Heart right ventricle (tissue), 16 donors: ENCODE results near the gene TSKS. TPM values are rescaled to one million over a fixed set of nuclear protein-coding genes. Genes with fewer than 3 reads are reported as not detected.

Source experiments
- ATAC-seq, 8 donors: fragments of 200-7000 bp; cut with Tn5 transposase; one replicate each; pipeline ENCODE4 v1.9.1; 2020; ENCODE audit warnings: mild to moderate bottlenecking in 8 of 8, moderate library complexity in 8 of 8, moderate number of reproducible peaks in 1 of 8
- DNase-seq, 2 donors: peaks; one replicate each; pipeline ENCODE4 v3.0.0-alpha.2; 2020
- H3K27ac ChIP-seq, 10 donors: fragments of 200-600 bp; sonication (generic) in 2 of 10; one replicate each; pipeline versions ENCODE4 v1.5.0 to v1.8.0; 2020 to 2022; ENCODE audit warnings: mild to moderate bottlenecking in 3 of 10
- H3K27me3 ChIP-seq, 7 donors: fragments of 200-600 bp; one replicate each; pipeline ENCODE4 v1.8.0; 2021 to 2022; ENCODE audit warnings: mild to moderate bottlenecking in 2 of 7
- H3K36me3 ChIP-seq, 9 donors: fragments of 200-600 bp; sonication (generic) in 1 of 9; one replicate each; pipeline versions ENCODE4 v1.5.0 to v1.8.0; 2020 to 2022; ENCODE audit warnings: mild to moderate bottlenecking in 2 of 9
- H3K4me1 ChIP-seq, 9 donors: fragments of 200-600 bp; sonication (generic) in 1 of 9; one replicate each; pipeline versions ENCODE4 v1.5.0 to v1.8.0; 2020 to 2022; ENCODE audit warnings: mild to moderate bottlenecking in 4 of 9
- H3K4me3 ChIP-seq, 10 donors: fragments of 200-600 bp; sonication (generic) in 2 of 10; one replicate each; pipeline versions ENCODE4 v1.5.0 to v1.8.0; 2020 to 2022; ENCODE audit warnings: mild to moderate bottlenecking in 7 of 10, moderate library complexity in 2 of 10
- H3K9me3 ChIP-seq, 11 donors: fragments of 200-600 bp in 10 of 11; sonication (generic) in 2 of 11; one replicate each; pipeline versions ENCODE4 v1.5.0 to v1.8.0; 2013 to 2022; ENCODE audit warnings: mild to moderate bottlenecking in 2 of 11, control low read depth in 1 of 11, moderate library complexity in 1 of 11
- WGBS, 2 donors: extraction: QIAGEN DNeasy Blood & Tissue Kit; methylation state at CpG; one replicate each; pipeline ENCODE4 v1.1.7; 2013; ENCODE audit warnings: inconsistent platforms in 1 of 2; 5-methylcytosine and 5-hydroxymethylcytosine counted together
- intact Hi-C, 10 donors: fragments of 100-400 bp; cut with DNase I; formaldehyde crosslinking; loops; one replicate each; pipeline versions ENCODE4 v1.11.1 to v1.14.2; 2022
- polyA plus RNA-seq, 2 donors: library from polyadenylated mRNA; stranded (reverse); fragments of 200-250 nt; gene quantifications; one replicate each; pipeline ENCODE4 v1.2.3, GENCODE V29; 2013
- total RNA-seq, 10 donors: library from RNA; stranded (reverse); fragmentation: NEBNext Ultra II Directional in 3 of 10; extraction: Animal tissue kit (Norgen Biotek cat#: 25700) in 3 of 10; gene quantifications; one replicate each; pipeline versions ENCODE4 v1.2.1 to v1.2.4, GENCODE V29; 2021 to 2023
- TF ChIP-seq, protein P1 (sequence below), 9 donors: fragments of 200-600 bp; sonication (generic) in 2 of 9; IDR thresholded peaks; one replicate each; pipeline versions ENCODE4 v1.5.0 to v1.8.0; 2021 to 2022; ENCODE audit warnings: antibody characterized with exemption in 9 of 9, mild to moderate bottlenecking in 5 of 9, moderate library complexity in 1 of 9
- donor health status: Arrhythmogenic right ventricular cardiomyopathy.
- donor health status: ischemic (EF 13 %, LVEDD 7.1; RV severe dilation, severe dysfunction).
- donor health status: healthy with polysubstance abuse.
- donor health status: DM: no; HTN: yes; CAD: no.
- donor health status: DM: no; HTN: no; CAD: no.
- donor health status: ischemic (EF 25% LVEDD 6.9; RV normal size, moderate dysfunction).
- donor health status: ischemic (EF 25% LVEDD 5.7; RV mildly dilated, moderate dysfunction).
- donor health status: healthy.
- donor health status: DM: yes; HTN: yes; CAD: no.
- donor health status: Ischemic cardiomyopathy.
- donor health status: ischemic (EF 35%, LVEDD 5.7; RV mildly dilated, moderate dysfunction).
- donor health status: nonischemic (EF 11% LVEDD 7.7; RV severe dilation, severe dysfunction).
- donor health status: DM: yes; HTN: yes; CAD: no.
- donor health status: PGD.
- donor health status: ischemic (EF 29% LVEDD 5.4; RV normal size, mild dysfunction).
- donor health status: nonischemic (EF 23%, LVEDD 6.1; RV moderate dilation, normal function).

The TSKS gene
- total and polyA plus RNA-seq, 12 donors, result 0.15 to 3.4 (median 0.40) TPM; not detected in 2

DNA sequence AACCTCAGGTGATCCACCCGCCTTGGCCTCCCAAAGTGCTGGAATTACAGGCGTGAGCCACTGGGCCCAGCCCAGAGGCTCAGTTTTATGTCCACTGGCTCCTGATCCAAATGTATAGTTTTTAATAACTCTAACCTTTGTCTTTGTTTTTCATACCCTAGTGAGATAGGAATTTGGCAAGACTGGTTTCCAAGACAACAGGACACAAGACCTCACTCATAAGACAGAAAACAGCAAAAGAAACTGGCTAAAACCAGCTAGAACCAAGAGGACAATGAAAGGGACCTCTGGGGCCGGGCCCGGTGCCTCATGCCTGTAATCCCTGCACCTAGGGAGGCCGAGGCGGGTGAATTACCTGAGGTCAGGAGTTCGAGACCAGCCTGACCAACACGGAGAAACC lies 44.6 kb downstream of the TSKS start:
- Histone ChIP-seq H3K4me3 (no peak overlapping the region), H3K27ac (peak overlapping the region in 1 of 10 donors; percentile 80), H3K27me3 (no peaks in the 10 kb centered on the region), H3K36me3 (no peaks in the 10 kb centered on the region), H3K9me3 (no peaks in the 10 kb centered on the region), H3K4me1 (peaks cover 0 to 14% (median 5%) of the 10 kb centered on the region in 9 donors)
- WGBS, 2 donors, result 94 to 97% methylated on average over 8 of the region's 8 CpGs
- no peak for ATAC-seq
- no peak for DNase-seq
- intact Hi-C loops, result loop anchor here in 1 of 10 donors (5.0 kb wide), 1 partner anchor 49 kb away; the partner anchor contains the start of gene AP2A1
- TF ChIP-seq, protein P1, sequence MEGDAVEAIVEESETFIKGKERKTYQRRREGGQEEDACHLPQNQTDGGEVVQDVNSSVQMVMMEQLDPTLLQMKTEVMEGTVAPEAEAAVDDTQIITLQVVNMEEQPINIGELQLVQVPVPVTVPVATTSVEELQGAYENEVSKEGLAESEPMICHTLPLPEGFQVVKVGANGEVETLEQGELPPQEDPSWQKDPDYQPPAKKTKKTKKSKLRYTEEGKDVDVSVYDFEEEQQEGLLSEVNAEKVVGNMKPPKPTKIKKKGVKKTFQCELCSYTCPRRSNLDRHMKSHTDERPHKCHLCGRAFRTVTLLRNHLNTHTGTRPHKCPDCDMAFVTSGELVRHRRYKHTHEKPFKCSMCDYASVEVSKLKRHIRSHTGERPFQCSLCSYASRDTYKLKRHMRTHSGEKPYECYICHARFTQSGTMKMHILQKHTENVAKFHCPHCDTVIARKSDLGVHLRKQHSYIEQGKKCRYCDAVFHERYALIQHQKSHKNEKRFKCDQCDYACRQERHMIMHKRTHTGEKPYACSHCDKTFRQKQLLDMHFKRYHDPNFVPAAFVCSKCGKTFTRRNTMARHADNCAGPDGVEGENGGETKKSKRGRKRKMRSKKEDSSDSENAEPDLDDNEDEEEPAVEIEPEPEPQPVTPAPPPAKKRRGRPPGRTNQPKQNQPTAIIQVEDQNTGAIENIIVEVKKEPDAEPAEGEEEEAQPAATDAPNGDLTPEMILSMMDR (IDR thresholded peaks at IDR 0.05), result no peak

DNA sequence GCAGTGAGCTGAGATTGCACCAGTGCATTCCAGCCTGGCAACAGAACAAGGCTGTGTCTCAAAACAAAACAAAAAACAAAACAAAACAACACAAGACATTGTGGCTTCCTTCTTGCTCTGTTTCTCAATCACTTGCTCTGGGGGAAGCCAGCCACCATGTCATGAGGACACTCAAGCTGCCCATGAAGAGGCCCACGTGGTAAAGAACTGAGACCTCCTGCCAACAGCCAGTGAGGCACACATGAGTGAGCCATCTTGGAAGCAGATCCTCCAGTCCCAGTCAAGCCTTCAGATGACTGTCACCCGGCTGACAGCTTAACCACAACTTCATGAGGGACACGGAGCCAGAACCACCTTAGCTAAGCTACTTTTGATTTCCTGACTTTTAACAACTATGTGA lies 47.0 kb downstream of the TSKS start:
- intact Hi-C loops, result loop anchor here in 1 of 10 donors (5.0 kb wide), 1 partner anchor 51 kb away; the partner anchor contains the start of gene AP2A1
- no peak overlapping the region for H3K27ac ChIP-seq
- no peak overlapping the region for H3K4me3 ChIP-seq
- ATAC-seq, result no peak
- TF ChIP-seq, protein P1 (IDR thresholded peaks at IDR 0.05), result no peak
- peaks cover 0 to 14% (median 5%) of the 10 kb centered on the region in 9 donors for H3K4me1 ChIP-seq
- H3K27me3 ChIP-seq, result no peaks in the 10 kb centered on the region
- no peak for DNase-seq
- no peaks in the 10 kb centered on the region for H3K36me3 ChIP-seq
- WGBS, 2 donors, result 79 to 84% methylated on average over 3 of the region's 3 CpGs
- no peaks in the 10 kb centered on the region for H3K9me3 ChIP-seq

DNA sequence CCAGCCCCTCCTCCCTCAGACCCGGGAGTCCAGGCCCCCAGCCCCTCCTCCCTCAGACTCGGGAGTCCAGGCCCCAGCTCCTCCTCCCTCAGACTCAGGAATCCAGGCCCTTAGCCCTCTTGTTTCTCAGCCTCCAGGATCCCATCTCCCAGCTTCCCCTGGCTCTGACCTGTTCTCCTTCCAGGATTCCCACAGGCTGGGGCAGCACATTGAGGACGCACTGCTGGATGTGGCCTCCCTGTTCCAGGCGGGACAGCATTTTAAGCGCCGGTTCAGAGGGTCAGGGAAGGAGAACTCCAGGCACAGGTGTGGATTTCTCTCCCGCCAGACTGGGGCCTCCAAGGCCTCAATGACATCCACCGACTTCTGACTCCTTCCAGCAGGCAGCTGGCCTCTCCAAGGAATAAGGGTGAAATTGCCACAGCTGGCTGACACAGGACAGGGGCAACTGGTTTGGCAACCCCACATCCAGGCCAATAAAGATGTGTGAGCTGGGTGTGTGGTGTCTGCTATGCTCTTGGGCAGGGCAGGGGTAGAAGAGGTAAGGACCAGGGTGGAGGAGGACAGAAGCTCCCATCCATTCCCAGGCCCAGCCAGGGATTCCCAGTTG lies 49.8 kb downstream of the TSKS start:
- H3K9me3 ChIP-seq, result no peaks in the 10 kb centered on the region
- ATAC-seq (no peak), DNase-seq (no peak)
- WGBS, 2 donors, result 85 to 90% methylated on average over 8 of the region's 8 CpGs
- no peak overlapping the region for H3K27ac ChIP-seq
- intact Hi-C loops, result no loop called here
- no peak overlapping the region for H3K4me3 ChIP-seq
- TF ChIP-seq, protein P1 (IDR thresholded peaks at IDR 0.05), result no peak
- peaks cover 0 to 12% (median 5%) of the 10 kb centered on the region in 9 donors for H3K4me1 ChIP-seq
- H3K36me3 ChIP-seq, result peaks cover 0 to 4% (median 0%) of the 10 kb centered on the region in 9 donors
- no peaks in the 10 kb centered on the region for H3K27me3 ChIP-seq

DNA sequence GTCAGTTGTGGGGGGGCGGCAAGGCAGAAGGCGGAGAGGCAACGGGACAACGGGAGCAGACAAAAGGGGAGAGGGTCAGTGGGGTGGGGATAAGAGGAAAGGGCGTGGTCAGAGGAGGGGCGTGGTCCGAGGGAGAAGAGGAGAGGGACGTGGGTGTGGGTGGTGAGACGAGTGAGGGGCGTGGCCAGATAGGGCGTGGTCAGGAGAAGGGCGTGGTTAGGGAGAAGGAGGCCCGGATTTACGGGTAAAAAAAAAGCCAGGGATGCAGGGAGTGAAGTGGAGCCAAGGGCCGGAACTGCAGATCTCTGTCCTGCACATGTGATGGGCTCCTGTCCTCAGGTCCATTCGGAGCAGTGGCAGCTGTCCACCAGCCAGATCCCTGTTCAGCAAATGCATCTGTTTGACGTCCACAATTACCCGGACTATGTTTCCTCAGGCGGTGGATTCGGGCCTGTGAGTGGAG lies 50.7 kb downstream of the TSKS start:
- Histone ChIP-seq H3K4me1 (peaks cover 0 to 6% (median 0%) of the 10 kb centered on the region in 9 donors), H3K36me3 (peaks cover 0 to 4% (median 0%) of the 10 kb centered on the region in 9 donors), H3K9me3 (no peaks in the 10 kb centered on the region), H3K27ac (no peak overlapping the region), H3K4me3 (peak overlapping the region in 3 of 10 donors; percentile 3 to 14 (median 13)), H3K27me3 (no peaks in the 10 kb centered on the region)
- intact Hi-C loops, result no loop called here
- 56 to 65% methylated on average over 20 of the region's 20 CpGs for WGBS, 2 donors
- peak; percentile 40 to 63 for DNase-seq
- peak in 5 of 8 donors; percentile 21 to 74 (median 35) for ATAC-seq
- TF ChIP-seq, protein P1 (IDR thresholded peaks at IDR 0.05), result no peak
